ENCODE measurements around the gene SLC27A3. TPM values are rescaled to one million over a fixed set of nuclear protein-coding genes. Genes with fewer than 3 reads are reported as not detected.

The SLC27A3 gene
- total and polyA plus RNA-seq, 2 of the 8 experiments (the other 6 are each of a cell fraction or from before 2014, with no cell fraction given) = 39.1 to 40.1 TPM

DNA sequence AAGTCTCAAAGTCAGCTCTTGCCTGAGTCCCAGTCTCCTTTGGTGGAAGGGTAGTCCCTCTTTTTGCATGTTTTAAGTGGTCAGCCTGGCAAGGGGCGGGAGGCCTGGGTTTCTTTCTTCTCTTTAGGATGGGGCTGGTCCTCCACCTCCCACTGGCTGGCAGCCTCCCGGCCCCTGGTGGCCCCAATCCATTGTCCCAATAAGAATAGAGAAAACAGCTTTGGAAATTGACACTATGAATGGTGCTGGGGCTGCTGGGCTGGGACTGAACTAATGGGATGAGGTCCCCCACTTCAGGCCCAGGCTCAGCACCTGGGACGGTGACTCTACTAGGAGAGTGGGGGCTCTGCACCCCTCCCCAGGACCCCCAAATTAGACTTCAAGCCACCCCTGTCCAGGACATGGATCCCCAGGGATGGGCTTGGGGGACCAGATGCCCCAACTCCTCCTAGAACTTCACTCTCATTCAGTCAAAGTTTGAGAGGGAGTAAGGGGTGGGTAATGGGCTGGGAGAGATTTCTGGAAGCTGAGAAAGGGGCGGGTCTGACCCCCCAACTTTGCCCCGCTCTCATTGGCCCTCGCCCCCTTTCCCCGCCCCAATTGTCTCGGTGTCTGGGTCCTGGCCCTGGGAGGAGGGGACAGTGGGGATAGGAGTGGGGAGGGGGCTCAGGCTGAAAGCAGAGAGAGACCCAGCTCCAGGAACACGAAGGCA, 18.2 kb downstream of the SLC27A3 start (continued):
- TF ChIP-seq USF2 (IDR thresholded peaks at IDR 0.05; ENCODE audit: low read length) (no peak), GTF2F1 (IDR thresholded peaks at IDR 0.05; ENCODE audit: borderline replicate concordance, low read depth, low read length) (no peak), BACH1 (IDR thresholded peaks at IDR 0.05; ENCODE audit: low read length) (no peak), SP2 (IDR thresholded peaks at IDR 0.05; ENCODE audit: low read length) (no peak), SIN3A (conservative IDR thresholded peaks at IDR 0.05 in 1 of 2, IDR thresholded peaks at IDR 0.05 in 1 of 2; ENCODE audit: low read depth in 1 of 2, low read length in 2 of 2) (no peak), RBBP5 (IDR thresholded peaks at IDR 0.05; ENCODE audit: borderline replicate concordance, low read depth, low read length) (no peak), KDM1A (IDR thresholded peaks at IDR 0.05; ENCODE audit: borderline replicate concordance, low read length) (no peak)

All from H1 (cell line).